GM23338 (cell line): Measurements from ENCODE around the gene FAM118B. TPM values are rescaled to one million over a fixed set of nuclear protein-coding genes. Genes with fewer than 3 reads are reported as not detected.

ENCODE experiments used
- ATAC-seq: fragments of 200-7000 bp; cut with Tn5 transposase; 3 replicates; pipeline ENCODE4 v1.9.1; 2020
- DNase-seq: peaks from one replicate; pipeline ENCODE4 v3.0.0-alpha.2; 2015; ENCODE audit warnings: low spot score
- H2AFZ ChIP-seq: fragments of 200-600 bp; sonication (generic); 2 replicates; pipeline ENCODE4 v1.8.0; 2016; ENCODE audit warnings: antibody characterized with exemption, mild to moderate bottlenecking, moderate library complexity
- H3F3A ChIP-seq: fragments of 200-600 bp; sonication (generic); replicated peaks from 2 replicates; pipeline ENCODE4 v1.8.0; 2017; ENCODE audit warnings: antibody characterized with exemption, mixed run types, low read depth
- H3K27ac ChIP-seq: fragments of 200-600 bp; sonication (generic); 2 replicates; pipeline ENCODE4 v1.6.1; 2016; ENCODE audit warnings: low read depth
- H3K27me3 ChIP-seq: fragments of 200-600 bp; sonication (generic); 2 replicates; pipeline ENCODE4 v1.8.0; 2016; ENCODE audit warnings: mild to moderate bottlenecking, mixed run types, moderate library complexity; ENCODE audit not compliant: insufficient read depth
- H3K36me3 ChIP-seq: fragments of 200-600 bp; sonication (generic); 2 replicates; pipeline ENCODE4 v1.8.0; 2016; ENCODE audit warnings: mild to moderate bottlenecking; ENCODE audit not compliant: insufficient read depth
- H3K4me1 ChIP-seq: fragments of 200-600 bp; sonication (generic); 2 replicates; pipeline ENCODE4 v1.8.0; 2016; ENCODE audit warnings: mild to moderate bottlenecking, moderate library complexity; ENCODE audit not compliant: insufficient read depth
- H3K4me2 ChIP-seq: fragments of 200-600 bp; sonication (generic); 2 replicates; pipeline ENCODE4 v1.7.1; 2017; ENCODE audit warnings: mixed run types
- H3K4me3 ChIP-seq: fragments of 200-600 bp; sonication (generic); 2 replicates; pipeline ENCODE4 v1.6.1; 2016; ENCODE audit warnings: mixed run types
- H3K79me2 ChIP-seq: fragments of 200-600 bp; sonication (generic); replicated peaks from 2 replicates; pipeline ENCODE4 v1.8.0; 2017; ENCODE audit warnings: mild to moderate bottlenecking; ENCODE audit not compliant: insufficient read depth
- H3K9me2 ChIP-seq: fragments of 200-600 bp; sonication (generic); 2 replicates; pipeline ENCODE4 v1.8.0; 2017; ENCODE audit not compliant: insufficient read depth
- H4K20me1 ChIP-seq: fragments of 200-600 bp; sonication (generic); replicated peaks from 2 replicates; pipeline ENCODE4 v1.8.0; 2017; ENCODE audit warnings: mild to moderate bottlenecking; ENCODE audit not compliant: insufficient read depth
- H3K27ac Mint-ChIP-seq: 2 replicates; pipeline ENCODE4 v1.8.0; 2020; ENCODE audit warnings: inconsistent platforms, mild to moderate bottlenecking, moderate library complexity, mixed read lengths
- H3K27me3 Mint-ChIP-seq: 3 replicates; pipeline ENCODE4 v1.8.0; 2022; ENCODE audit warnings: low read depth, mild to moderate bottlenecking, moderate library complexity, mixed read lengths, inconsistent platforms; ENCODE audit not compliant: insufficient read depth, poor library complexity
- H3K36me3 Mint-ChIP-seq: 3 replicates; pipeline ENCODE4 v1.8.0; 2021; ENCODE audit warnings: low read depth, mild to moderate bottlenecking, inconsistent platforms, moderate library complexity, mixed read lengths
- H3K4me1 Mint-ChIP-seq: 3 replicates; pipeline ENCODE4 v1.8.0; 2020; ENCODE audit warnings: mild to moderate bottlenecking, inconsistent platforms, mixed read lengths
- H3K4me3 Mint-ChIP-seq: 3 replicates; pipeline ENCODE4 v1.8.0; 2021; ENCODE audit warnings: moderate library complexity, mild to moderate bottlenecking, inconsistent platforms, mixed read lengths
- H3K9me3 Mint-ChIP-seq: 3 replicates; pipeline ENCODE4 v1.8.0; 2020; ENCODE audit warnings: moderate library complexity, mild to moderate bottlenecking, inconsistent platforms, mixed read lengths
- CREB1 ChIP-seq: fragments of 250-450 bp; sonication (Bioruptor Pico); IDR thresholded peaks from 2 replicates; pipeline ENCODE4 v1.5.0; 2020; ENCODE audit warnings: low read depth, mild to moderate bottlenecking, moderate library complexity
- CTCF ChIP-seq, 2 experiments: fragments of 200-600 bp in 1 of 2; sonication (generic) in 1 of 2; conservative IDR thresholded peaks; 2 replicates each; pipeline versions ENCODE4 v1.5.1 to v1.6.1; 2016 to 2017; ENCODE audit warnings: antibody characterized with exemption in 2 of 2, low read depth in 2 of 2, mild to moderate bottlenecking in 2 of 2, moderate library complexity in 1 of 2
- EZH2 ChIP-seq: fragments of 200-600 bp; sonication (generic); IDR thresholded peaks from one replicate; pipeline ENCODE4 v1.8.0; 2017; ENCODE audit warnings: antibody characterized with exemption, mild to moderate bottlenecking, low read depth; ENCODE audit not compliant: unreplicated experiment
- EZH2phosphoT487 ChIP-seq: fragments of 200-600 bp; sonication (generic); IDR thresholded peaks from one replicate; pipeline ENCODE4 v1.8.1; 2018; ENCODE audit warnings: antibody characterized with exemption; ENCODE audit not compliant: unreplicated experiment
- JUNB ChIP-seq: IDR thresholded peaks from one replicate; pipeline ENCODE4 v1.6.1; 2016; ENCODE audit warnings: antibody characterized with exemption; ENCODE audit not compliant: unreplicated experiment
- NANOG ChIP-seq: IDR thresholded peaks from 2 replicates; pipeline ENCODE4 v1.6.1; 2016; ENCODE audit warnings: antibody characterized with exemption, borderline replicate concordance
- POLR2AphosphoS5 ChIP-seq: IDR thresholded peaks from 2 replicates; pipeline ENCODE4 v1.6.1; 2016; ENCODE audit warnings: antibody characterized with exemption, low read depth
- REST ChIP-seq: IDR thresholded peaks from one replicate; pipeline ENCODE4 v1.6.1; 2018; ENCODE audit warnings: antibody characterized with exemption; ENCODE audit not compliant: unreplicated experiment
- STAT1 ChIP-seq: IDR thresholded peaks from one replicate; pipeline ENCODE4 v1.6.1; 2016; ENCODE audit warnings: antibody characterized with exemption; ENCODE audit not compliant: unreplicated experiment
- ZNF331 ChIP-seq: fragments of 250-450 bp; sonication (Bioruptor Pico); IDR thresholded peaks from 2 replicates; pipeline ENCODE4 v1.5.0; 2020; ENCODE audit warnings: low read depth, mild to moderate bottlenecking, moderate library complexity
- polyA plus RNA-seq: library from polyadenylated mRNA; unstranded; fragments of >200 nt; fragmentation: Nextera tagmentation; extraction: Ambion mirVana; gene quantifications from 2 replicates; pipeline ENCODE4 v1.2.1, GENCODE V29; 2016
- total RNA-seq: library from RNA; depleted of rRNA; stranded (reverse); fragments of >200 nt; shearing (Covaris generic); gene quantifications from 2 replicates; pipeline ENCODE4 v1.2.3, GENCODE V29; 2014

The FAM118B gene
- total and polyA plus RNA-seq, 2 experiments from 2014 or later = 33.7 to 43.4 TPM

GRCh38 chr11:126307706-126308105, 96.1 kb downstream of the FAM118B start:
- Histone ChIP-seq H3K4me2 (no peak overlapping the region), H2AFZ (no peak overlapping the region), H3K27ac (no peak overlapping the region), H3K4me1 (no peaks in the 10 kb centered on the region), H3K36me3 (no peaks in the 10 kb centered on the region), H3K9me2 (no peaks in the 10 kb centered on the region), H4K20me1 (no peaks in the 10 kb centered on the region), H3K79me2 (peaks cover 12% of the 10 kb centered on the region), H3K4me3 (no peak overlapping the region), H3F3A (no peaks in the 10 kb centered on the region), H3K27me3 (no peaks in the 10 kb centered on the region)
- Mint-ChIP-seq H3K9me3 (0 out of 3 replicates have a peak, but pooled peaks cover under 1% of the 10 kb centered on the region), H3K27me3 (peaks cover 5% of the 10 kb centered on the region), H3K36me3 (peaks cover 28% of the 10 kb centered on the region), H3K4me1 (peaks cover 17% of the 10 kb centered on the region), H3K27ac (no peak overlapping the region), H3K4me3 (no peak overlapping the region)
- ATAC-seq (no peak), DNase-seq (peak; percentile 87)
- TF ChIP-seq EZH2phosphoT487 = no peak
- TF ChIP-seq STAT1 = no peak
- peak; percentile 68 to 75 for TF ChIP-seq CTCF (conservative IDR thresholded peaks at IDR 0.05; ENCODE audit: low read depth in 2 of 2)
- TF ChIP-seq POLR2AphosphoS5 = no peak
- no peak for TF ChIP-seq NANOG
- TF ChIP-seq REST = no peak

GRCh38 chr11:126308271-126308671, 96.7 kb downstream of the FAM118B start:
- Mint-ChIP-seq H3K4me1 (peaks cover 12% of the 10 kb centered on the region), H3K36me3 (peaks cover 22% of the 10 kb centered on the region), H3K27me3 (peaks cover 5% of the 10 kb centered on the region), H3K9me3 (no peaks in the 10 kb centered on the region), H3K27ac (no peak overlapping the region), H3K4me3 (no peak overlapping the region)
- Histone ChIP-seq H3K9me2 (no peaks in the 10 kb centered on the region), H3K4me1 (no peaks in the 10 kb centered on the region), H3F3A (no peaks in the 10 kb centered on the region), H3K27me3 (no peaks in the 10 kb centered on the region), H3K27ac (no peak overlapping the region), H3K4me3 (no peak overlapping the region), H4K20me1 (no peaks in the 10 kb centered on the region), H2AFZ (no peak overlapping the region), H3K79me2 (peaks cover 7% of the 10 kb centered on the region), H3K4me2 (no peak overlapping the region), H3K36me3 (no peaks in the 10 kb centered on the region)
- ATAC-seq (no peak), DNase-seq (no peak)
- TF ChIP-seq JUNB (no peak), ZNF331 (CRISPR knock-in tag) (no peak), POLR2AphosphoS5 (no peak), STAT1 (no peak), EZH2 (no peak), REST (no peak), CTCF (conservative IDR thresholded peaks at IDR 0.05; ENCODE audit: low read depth in 2 of 2) (no peak), CREB1 (CRISPR knock-in tag) (no peak)
